Measurements from ENCODE around the gene SPEG.
A peak's percentile ranks its signal among the peaks of the same experiment; 100 is the strongest.

Gene SPEG

DNA sequence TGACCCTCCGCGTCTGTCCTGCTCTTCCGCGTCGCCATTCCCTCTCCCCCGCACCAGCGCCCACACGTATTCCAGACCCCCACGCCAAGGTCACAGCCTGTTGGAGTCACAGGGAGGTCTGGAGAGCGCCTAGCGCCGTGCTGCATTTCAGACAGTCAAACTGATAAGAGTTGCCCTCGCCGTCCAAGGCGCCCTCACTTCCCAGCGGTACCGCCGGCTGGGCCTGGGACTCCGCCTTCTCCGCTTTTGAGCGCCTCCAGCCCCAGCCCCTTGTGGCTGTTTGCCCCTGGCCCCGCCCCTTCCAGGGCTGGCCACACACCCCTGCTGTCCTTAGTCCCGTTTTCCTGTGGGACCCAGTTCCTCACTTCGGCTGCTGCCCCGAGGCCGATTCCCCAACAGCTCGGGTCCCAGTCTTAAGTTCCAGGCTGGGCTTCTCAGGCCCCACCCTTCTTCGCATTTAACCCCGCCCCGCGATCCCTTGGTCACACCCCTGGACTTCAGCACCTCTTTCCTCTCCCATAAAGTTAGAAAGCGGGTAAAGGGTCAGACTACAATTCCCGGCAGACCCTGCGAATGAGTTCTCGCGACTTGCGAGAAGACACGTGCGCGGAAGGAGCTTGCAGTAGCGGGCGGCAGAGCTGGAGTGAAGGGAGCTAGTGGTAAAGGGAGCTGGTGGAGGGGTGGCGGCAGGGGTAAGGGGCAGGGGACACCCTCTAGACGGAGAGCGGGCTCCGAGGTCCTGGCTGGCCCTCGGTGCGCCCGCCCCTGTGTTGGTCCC lies 63.8 kb downstream of the SPEG start, which contains the start of gene GMPPA:
Gene GMPPA (plus strand): TSS at position 612 of the 778 bp plus-strand sequence. CDS start 1,085 bp downstream, outside the sequence.
- peak; percentile 99 for DNase-seq

DNA sequence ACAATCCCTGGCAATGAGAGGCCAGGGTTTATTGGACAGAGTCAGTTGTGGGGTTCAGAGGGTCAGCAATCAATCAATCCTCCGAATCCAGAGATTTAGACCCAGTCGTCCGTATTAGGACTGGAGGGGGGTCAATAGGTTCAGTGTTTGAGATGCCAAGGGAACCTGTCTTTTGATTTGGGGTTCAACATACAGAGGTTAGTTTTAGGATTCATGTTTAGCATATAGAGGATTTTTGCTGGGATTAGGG lies 64.3 kb downstream of the SPEG start:
- DNase-seq: no peak

GRCh38 chr2:219499555-219499954 lies 64.9 kb downstream of the SPEG start:
- no peak for DNase-seq

- no peak for DNase-seq
Observed at GRCh38 chr2:219500135-219500534, 65.5 kb downstream of the SPEG start.

- DNase-seq: no peak
Observed at GRCh38 chr2:219501849-219502248, 67.2 kb downstream of the SPEG start.

DNA sequence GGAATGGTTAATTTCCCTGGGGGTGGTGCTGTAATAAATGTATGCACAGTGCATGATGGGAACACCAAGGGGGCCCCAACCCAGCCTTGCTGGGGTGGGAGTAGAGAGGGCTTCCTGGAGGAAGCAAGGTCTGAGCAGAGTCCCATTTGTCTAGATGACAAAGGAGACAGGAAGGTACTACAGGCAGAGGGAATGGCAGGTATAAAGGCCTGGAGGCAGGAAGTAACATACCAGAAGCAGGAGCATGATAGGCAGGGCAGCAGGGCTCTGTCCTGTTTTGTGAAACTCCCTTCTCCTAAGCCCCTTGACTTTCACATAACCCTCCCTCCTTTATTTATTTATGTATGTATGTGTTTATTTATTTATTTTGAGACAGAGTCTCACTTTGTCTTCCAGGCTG lies 68.0 kb downstream of the SPEG start:
- DNase-seq: no peak

DNA sequence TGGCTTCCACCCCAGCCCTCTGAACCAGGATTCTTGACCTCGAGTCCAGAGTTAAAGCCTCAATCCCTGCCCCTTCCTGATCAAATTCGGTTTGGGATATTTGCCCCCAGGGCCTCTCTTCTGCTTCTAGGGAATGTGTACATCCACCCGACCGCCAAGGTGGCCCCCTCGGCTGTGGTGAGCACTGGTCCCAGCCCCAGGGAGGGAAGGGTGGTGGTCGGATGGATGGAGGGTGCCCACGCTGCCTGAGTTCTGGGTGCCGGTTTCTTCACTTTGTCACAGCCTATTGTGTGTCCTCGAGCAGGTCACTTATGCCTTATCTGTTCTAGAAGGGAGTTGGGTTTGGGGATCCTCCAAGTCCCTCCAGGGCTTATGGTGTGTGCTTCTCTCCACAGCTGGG lies 70.9 kb downstream of the SPEG start:
- DNase-seq: no peak

GRCh38 chr2:219506153-219506801 lies 71.6 kb downstream of the SPEG start:
- no peak for DNase-seq

GRCh38 chr2:219506802-219507526 lies 72.3 kb downstream of the SPEG start:
- DNase-seq: no peak

GRCh38 chr2:219507581-219508443 lies 73.2 kb downstream of the SPEG start:
- no peak for DNase-seq

- no peak for DNase-seq
Observed at GRCh38 chr2:219508444-219508734, 73.7 kb downstream of the SPEG start.

GRCh38 chr2:219508971-219509779 lies 74.5 kb downstream of the SPEG start:
- no peak for DNase-seq

- no peak for DNase-seq
Observed at GRCh38 chr2:219509780-219510511, 75.3 kb downstream of the SPEG start.

- no peak for DNase-seq
Observed at GRCh38 chr2:219510512-219511135, 76.0 kb downstream of the SPEG start.

DNA sequence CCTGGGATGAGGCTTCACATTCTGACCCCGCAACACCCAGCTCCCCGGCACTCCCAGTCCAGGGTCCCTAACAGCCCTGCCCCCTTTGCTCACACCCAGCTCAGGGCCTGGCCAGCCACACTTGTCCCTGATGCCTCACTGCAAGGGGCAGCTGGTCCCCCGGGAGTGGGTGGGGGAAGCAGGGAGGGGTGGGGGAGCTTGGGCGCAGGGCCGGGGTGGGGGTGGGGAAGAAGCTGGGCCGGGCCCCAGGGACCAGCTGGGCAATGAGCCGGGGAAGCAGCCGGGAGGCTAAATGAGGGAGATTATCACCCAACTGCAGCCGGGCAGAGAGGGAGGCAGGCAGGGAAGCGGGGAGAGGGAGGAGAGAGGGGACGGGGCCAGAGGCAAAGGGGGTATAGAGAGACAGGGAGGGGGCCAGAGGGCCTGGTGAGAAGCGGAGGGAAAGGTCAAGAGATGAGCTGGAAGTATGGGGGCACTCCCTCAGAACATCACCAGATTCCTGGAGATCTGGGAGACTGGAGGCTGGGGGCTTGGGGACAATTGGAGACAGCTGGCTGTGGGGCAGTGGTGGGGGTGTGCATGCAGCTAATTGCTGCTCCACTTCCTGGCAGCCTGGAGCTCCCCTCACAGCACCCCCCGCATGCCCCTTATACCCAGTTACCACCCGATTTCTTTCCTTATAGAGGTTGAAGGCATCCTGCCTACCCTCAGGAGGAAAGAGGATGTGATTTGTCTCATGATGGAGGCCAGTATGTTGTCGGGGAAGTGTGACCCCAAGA lies 77.1 kb downstream of the SPEG start:
- no peak for DNase-seq

GRCh38 chr2:219512524-219513216 lies 78.0 kb downstream of the SPEG start:
- no peak for DNase-seq

DNA sequence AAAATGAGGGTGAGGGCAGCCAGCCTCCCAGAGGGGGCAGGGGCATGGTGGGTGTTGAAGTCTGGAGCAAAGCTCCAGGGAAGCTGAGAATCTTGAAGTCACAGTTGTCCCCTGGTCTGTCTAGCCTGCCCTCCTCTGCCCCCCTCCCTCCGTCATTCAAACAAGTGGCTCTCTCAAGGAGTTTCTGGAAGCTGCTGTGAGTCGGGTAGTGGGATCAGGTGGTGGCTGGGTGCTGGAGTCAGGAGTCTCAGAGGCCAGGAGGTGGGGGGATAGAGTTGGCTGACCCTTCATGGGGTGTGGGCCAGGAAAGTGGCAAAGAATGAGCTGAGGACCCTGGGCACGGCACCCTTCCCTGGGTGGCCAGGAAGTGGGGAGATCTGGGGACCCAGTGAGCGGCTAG lies 79.1 kb downstream of the SPEG start:
- DNase-seq: no peak

- no peak for DNase-seq
Observed at GRCh38 chr2:219514196-219514761, 79.6 kb downstream of the SPEG start, which contains the start of gene ASIC4. Gene ASIC4 (plus strand): TSS chr2:219514482. CDS start chr2:219514725, 243 bp downstream.

- no peak for DNase-seq
Observed at GRCh38 chr2:219514836-219515235, 80.2 kb downstream of the SPEG start.

Data from left hindlimb (tissue), 1 donor.